CD4-positive, alpha-beta T cell treated with Interleukin-12 subunit alpha and Interleukin-12 subunit beta, for 1 hour (primary cell): ENCODE measurements around the gene GTF2H2C.
"Not testable (repeated sequence)": the region's sequence is repeated elsewhere in the genome, so short reads cannot be mapped to it uniquely, and the experiment has no call there.

Experiments
- DNase-seq: peaks from one replicate; pipeline ENCODE4 v3.0.0-alpha.2; 2020

GTF2H2C gene

DNA sequence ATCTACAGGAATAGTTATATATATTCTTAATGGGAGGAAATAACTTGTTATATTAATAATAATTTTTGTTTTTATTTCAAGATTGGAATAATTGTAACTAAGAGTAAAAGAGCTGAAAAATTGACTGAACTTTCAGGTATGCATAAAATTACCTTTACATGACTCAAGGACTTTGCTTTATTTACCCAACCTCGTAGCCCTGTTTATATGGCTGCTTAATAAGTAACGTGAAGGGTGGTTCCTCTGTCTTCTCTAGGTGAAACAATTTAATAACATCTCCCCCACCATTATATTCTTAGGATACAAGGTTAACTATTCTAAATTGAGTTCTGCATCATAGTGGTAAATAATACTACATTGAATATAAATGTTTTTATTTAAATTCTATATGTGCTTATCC is 8.1 kb downstream of the GTF2H2C start:
- DNase-seq: not testable (repeated sequence)

DNA sequence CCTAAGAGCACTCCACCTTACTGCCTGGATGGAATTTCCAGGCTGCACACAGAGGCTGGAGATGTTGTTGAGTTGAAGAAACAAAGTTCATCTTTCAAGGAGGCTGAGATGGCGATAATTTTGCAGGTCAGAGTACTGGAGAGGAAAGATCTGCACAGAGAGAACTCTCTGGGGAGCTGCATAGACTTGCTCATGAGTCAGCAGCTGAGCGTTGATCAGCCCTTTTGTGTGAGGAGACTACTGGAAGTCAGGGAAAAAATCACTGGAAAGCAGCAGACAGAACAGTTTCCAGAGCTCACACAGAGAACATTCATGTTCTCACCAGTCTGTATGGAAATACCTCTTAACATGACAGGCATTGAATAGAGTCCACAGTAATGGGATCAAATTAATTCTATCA is 23.4 kb downstream of the GTF2H2C start:
- DNase-seq: not testable (repeated sequence)

DNA sequence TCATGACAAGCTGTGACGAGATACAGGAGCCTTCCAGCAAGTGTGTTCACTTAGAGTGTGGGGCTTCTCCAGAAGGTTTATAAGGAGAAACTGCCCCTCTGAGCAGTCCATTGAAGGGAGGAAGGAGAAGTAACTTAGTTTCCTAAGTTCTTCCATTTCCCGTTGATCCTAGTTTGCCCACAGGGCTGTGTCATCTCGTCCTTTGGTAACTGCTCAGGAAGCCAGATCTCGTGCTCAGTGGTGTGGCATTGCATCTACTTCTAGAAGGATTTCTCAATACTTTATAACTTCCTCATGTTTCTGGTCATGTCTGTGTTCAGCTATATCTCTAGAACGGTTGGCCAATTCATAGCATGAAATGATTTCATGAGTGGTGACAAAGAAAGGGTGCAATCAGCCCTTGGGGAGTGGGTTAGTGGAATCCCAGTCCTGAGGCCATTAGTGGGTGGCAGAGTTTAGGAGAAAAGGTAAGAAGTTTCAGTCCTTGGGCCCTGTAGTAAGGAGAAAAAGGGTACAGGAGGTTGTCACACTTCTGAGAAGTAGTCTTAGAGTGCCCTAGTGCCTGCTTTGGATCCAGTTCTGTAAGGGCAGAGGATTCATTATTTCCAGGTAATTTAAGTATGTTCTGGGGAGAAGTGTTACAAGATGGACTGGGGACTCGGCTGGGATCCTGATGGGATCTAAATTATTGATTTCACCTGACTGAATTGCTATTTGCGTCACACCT is 36.3 kb downstream of the GTF2H2C start:
- DNase-seq: not testable (repeated sequence)

DNA sequence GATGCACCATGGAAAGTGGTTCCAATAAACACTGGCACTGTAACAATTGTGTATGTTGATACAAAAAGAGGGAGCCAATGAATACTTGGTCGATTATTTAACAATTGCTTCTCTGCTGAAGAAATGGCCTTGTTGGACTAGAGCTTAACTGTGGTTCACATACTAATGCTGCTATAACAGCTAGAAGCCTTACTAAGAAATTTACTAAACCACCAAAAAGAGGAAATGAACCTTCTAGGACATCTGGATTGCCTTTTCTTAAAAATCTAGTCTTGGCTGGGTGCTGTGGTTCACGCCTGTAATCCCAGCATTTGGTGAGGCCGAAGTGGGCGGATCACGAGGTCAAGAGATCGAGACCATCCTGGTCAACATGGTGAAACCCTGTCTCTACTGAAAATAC is 42.0 kb downstream of the GTF2H2C start:
- DNase-seq: not testable (repeated sequence)

DNA sequence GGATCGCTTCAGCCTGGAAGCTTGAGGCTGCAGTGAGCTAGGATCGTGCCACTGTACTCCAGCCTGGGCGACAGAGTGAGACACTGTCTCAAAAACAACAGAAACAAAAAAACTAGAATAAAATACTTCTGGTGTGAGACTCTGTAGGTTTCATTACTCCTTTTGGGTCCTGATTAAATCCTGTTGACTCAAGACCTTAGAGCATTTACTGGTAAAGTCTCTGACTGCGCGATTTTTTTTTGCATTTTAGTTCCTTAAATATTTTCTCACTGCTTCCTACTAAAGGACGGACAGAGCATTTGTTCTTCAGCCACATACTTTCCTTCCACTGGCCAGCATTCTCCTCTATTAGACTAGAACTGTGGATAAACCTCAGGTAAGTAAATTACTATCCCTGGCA is 46.8 kb downstream of the GTF2H2C start:
- not testable (repeated sequence) for DNase-seq

DNA sequence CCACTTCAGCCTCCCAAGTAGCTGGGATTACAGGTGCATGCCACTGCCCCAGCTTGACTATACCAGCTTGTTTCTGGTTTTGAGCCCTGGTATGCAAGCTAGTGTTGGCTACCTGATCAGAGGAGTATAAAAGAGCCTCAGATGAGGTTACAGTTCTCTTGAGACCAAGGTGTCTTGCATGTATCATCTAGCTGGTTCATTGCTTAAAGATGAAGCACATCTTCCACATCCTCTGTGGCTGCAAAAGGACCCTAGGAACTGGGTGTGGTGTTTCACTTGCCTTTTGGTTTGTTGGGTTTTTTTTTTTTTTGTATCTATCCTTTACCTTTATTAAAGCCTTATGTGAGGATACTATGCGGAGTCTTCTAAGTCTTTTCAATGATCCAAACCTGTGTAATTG is 47.8 kb downstream of the GTF2H2C start:
- not testable (repeated sequence) for DNase-seq

DNA sequence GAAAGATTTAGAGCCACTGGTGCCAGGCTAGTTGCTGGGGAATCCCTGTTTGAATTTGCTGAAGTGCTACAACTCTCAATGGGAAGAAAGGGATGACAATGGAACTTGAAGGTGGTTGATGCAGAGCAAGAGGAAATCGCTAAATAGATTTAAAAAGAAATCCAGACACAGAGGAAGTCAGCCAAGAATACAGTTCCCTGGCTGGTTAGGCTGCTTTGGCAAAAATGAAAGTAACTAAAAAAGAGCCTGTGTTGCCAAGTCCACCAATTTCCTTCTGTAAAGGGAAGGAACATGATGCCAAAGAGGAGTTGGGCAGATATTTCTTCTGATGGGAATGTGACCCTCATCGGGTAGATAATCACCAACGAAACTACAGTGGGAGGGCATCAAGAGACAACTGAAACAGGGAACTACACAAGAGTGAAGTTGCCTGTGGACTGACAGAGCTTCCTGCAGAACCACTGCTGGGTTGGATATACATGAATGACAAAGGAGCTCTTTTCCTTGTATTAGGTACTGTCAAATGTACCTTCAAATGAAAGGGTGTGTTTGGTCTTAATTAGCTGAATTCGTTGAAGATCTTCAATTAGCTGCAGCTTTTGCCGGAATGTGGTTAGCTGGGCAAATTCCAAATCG is 49.0 kb downstream of the GTF2H2C start:
- DNase-seq: not testable (repeated sequence)

DNA sequence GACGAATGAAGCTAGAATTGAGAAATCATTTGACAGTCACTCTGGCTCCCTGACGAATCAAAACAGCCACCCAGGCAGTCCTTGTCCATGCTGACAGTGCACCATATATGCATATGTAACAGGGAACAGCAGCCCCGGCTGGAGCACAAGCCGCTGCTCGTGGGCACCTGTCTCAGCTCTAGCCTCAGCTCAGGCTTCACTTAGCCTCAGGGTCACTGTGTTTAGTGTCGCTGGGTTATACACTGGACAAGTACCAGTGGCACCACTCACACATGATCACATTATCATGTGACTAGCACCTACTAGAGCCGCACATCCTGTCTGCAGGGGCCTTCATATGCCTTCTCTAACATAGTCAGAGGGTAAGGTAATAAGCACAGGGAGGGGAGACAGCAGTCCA is 54.9 kb downstream of the GTF2H2C start:
- DNase-seq: not testable (repeated sequence)

DNA sequence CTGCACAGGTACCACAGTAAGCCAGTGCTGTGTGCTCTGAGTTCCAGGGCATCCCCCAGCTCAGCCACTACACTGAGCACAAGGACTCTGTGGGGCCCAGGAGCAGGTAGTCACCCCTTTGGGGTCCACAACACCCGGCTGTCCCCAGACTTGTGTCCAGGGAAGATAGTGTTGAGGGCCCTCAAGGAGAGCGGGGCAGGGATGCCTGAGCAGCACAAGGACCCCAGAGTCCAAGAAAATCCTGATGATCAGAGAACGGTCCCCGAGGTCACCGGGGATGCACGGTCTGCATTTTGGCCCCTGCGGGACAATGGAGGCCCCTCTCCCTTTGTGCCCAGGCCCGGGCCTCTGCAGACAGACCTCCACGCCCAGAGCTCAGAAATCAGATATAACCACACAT is 71.9 kb downstream of the GTF2H2C start:
- DNase-seq: not testable (repeated sequence)
